Measurements from ENCODE around the gene SPACA4. TPM values are rescaled to one million over a fixed set of nuclear protein-coding genes. Genes with fewer than 3 reads are reported as not detected.

SPACA4 gene
- total and polyA plus RNA-seq, 4 donors: not detected

DNA sequence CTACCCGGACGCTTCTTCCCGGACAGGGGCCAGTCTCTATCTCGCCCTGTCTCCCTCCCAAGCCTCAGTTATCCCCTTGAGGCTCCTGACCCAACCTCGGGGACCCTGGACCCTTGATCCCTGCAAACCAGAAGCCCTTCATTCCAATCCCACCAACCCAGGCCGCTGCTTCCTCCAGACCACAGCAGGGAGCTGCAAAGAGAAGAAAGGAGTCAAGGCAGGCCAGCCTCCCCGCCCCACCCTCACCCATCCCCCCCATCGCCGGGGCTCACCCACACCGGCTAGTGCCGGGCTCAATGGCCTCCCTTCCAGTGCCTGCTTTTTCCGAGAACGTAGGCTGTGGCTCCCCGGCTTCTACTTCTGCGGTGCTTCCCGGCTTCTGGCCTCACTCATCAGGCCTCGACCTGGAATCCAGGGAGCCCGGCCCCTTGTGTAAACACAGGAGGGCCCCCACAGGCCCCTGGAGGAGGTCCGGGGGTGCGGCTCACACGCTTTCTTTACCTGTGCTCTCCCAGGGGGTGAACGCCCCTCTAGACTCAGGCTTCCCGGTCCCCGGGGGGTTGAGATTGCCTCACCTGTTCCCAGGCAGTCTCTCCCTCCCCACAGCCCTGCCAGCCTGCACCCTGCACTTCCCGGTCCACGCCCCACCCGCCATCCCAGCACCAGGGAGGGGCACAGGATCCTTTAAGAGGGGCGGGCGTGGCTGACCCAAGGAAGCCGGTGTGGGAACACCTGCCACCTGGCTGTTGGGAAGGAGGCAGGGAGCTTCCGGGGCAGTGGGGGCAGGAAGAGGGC is 8.1 kb downstream of the SPACA4 start, which contains the start of gene FAM83E (continued):
- TF ChIP-seq GABPA (IDR thresholded peaks at IDR 0.05 in 1 of 2, conservative IDR thresholded peaks at IDR 0.05 in 1 of 2): no peak

DNA sequence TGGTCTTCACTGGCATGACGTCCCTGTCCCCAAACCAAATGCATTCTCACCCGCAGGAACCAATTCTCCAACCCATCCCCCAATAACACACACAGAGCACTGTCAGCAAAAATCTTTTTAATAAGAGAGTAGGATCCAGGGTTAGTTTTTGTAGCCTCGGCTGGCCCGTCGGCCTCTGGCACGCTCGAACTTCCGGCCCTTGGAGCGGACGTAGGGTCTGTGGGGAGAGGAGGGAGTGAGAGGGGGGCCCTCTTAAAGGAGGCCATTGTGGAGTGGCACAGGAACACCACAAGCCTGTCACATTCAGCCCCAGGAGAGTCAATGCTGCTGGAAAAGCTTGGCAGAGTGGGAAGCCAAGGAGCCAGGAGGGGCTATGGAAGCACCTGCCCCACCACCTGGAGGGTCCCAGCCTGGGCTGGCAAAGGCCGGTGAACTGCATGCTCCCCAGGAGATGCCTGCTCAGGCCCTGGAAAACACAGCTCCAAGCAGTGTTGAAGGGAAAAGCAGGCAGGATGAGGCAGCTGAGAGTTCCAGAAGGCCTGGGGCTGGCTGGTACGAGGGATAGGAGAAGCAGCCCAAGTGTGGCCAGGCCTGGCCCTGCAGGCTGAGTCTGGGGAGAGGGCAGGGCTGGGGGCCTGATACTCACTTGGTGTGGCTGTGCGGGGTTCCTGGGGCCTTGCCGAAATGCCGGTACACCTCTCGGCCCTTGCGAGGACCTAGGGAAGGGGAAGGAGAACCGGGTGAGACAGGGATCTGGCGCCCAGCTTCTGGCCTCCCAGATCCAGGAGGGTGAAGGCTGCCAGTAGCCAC is 8.9 kb downstream of the SPACA4 start:
- no peaks in the 10 kb centered on the region for H3K9me3 ChIP-seq (ENCODE audit: control insufficient read depth in 4 of 4, low read length in 3 of 4)
- H3K9ac ChIP-seq (ENCODE audit: low read depth in 1 of 2, low read length in 2 of 2): no peak overlapping the region
- H3K27ac ChIP-seq (ENCODE audit: low read depth in 1 of 2, low read length in 2 of 2): no peak overlapping the region
- WGBS: 79% methylated on average over 19 of the region's 19 CpGs
- peaks cover 15 to 27% (median 18%) of the 10 kb centered on the region in 4 donors for H3K36me3 ChIP-seq (ENCODE audit: control insufficient read depth in 4 of 4, insufficient read depth in 3 of 4, low read depth in 1 of 4, low read length in 3 of 4)
- TF ChIP-seq RAD21 (IDR thresholded peaks at IDR 0.05): no peak
- TF ChIP-seq GABPA (IDR thresholded peaks at IDR 0.05 in 1 of 2, conservative IDR thresholded peaks at IDR 0.05 in 1 of 2): no peak
- no peak for TF ChIP-seq REST (IDR thresholded peaks at IDR 0.05)
- no peak for TF ChIP-seq EGR1 (IDR thresholded peaks at IDR 0.05; ENCODE audit: low read depth in 2 of 2)
- no peak for TF ChIP-seq ATF3 (IDR thresholded peaks at IDR 0.05)
- no peak for TF ChIP-seq RXRA (IDR thresholded peaks at IDR 0.05)
- no peak for TF ChIP-seq CTCF (IDR thresholded peaks at IDR 0.05; ENCODE audit: low read depth, low read length, missing input control)
- no peak for TF ChIP-seq HNF4A (conservative IDR thresholded peaks at IDR 0.05)
- no peaks in the 10 kb centered on the region for H3K27me3 ChIP-seq (ENCODE audit: control insufficient read depth in 4 of 4, insufficient read depth in 4 of 4, low read length in 3 of 4)
- peaks cover 8 to 41% (median 27%) of the 10 kb centered on the region in 4 donors for H3K4me1 ChIP-seq (ENCODE audit: control insufficient read depth in 4 of 4, insufficient read depth in 4 of 4, low read length in 3 of 4)
- H3K4me3 ChIP-seq (ENCODE audit: low read depth in 1 of 3, low read length in 3 of 3): no peak overlapping the region
- DNase-seq (ENCODE audit: low spot score): no peak

- Histone ChIP-seq H3K4me1 (ENCODE audit: control insufficient read depth in 4 of 4, insufficient read depth in 4 of 4, low read length in 3 of 4) (peaks cover 8 to 41% (median 27%) of the 10 kb centered on the region in 4 donors), H3K4me3 (ENCODE audit: low read depth in 1 of 3, low read length in 3 of 3) (no peak overlapping the region), H3K27ac (ENCODE audit: low read depth in 1 of 2, low read length in 2 of 2) (no peak overlapping the region), H3K36me3 (ENCODE audit: control insufficient read depth in 4 of 4, insufficient read depth in 3 of 4, low read depth in 1 of 4, low read length in 3 of 4) (peaks cover 15 to 27% (median 18%) of the 10 kb centered on the region in 4 donors), H3K27me3 (ENCODE audit: control insufficient read depth in 4 of 4, insufficient read depth in 4 of 4, low read length in 3 of 4) (no peaks in the 10 kb centered on the region), H3K9ac (ENCODE audit: low read depth in 1 of 2, low read length in 2 of 2) (no peak overlapping the region), H3K9me3 (ENCODE audit: control insufficient read depth in 4 of 4, low read length in 3 of 4) (no peaks in the 10 kb centered on the region)
- DNase-seq (ENCODE audit: low spot score): no peak
- 88% methylated on average over 16 of the region's 16 CpGs for WGBS
- TF ChIP-seq NR2F2 (IDR thresholded peaks at IDR 0.05) (no peak), EGR1 (IDR thresholded peaks at IDR 0.05; ENCODE audit: low read depth in 2 of 2) (no peak), SP1 (IDR thresholded peaks at IDR 0.05) (no peak), HNF4A (conservative IDR thresholded peaks at IDR 0.05) (no peak), HNF4G (IDR thresholded peaks at IDR 0.05) (no peak), CTCF (IDR thresholded peaks at IDR 0.05; ENCODE audit: low read depth, low read length, missing input control) (no peak), RAD21 (IDR thresholded peaks at IDR 0.05) (no peak), ATF3 (IDR thresholded peaks at IDR 0.05) (no peak), MAX (IDR thresholded peaks at IDR 0.05) (no peak), FOXA2 (IDR thresholded peaks at IDR 0.05) (no peak), YY1 (IDR thresholded peaks at IDR 0.05) (no peak), TAF1 (conservative IDR thresholded peaks at IDR 0.05) (no peak), JUND (IDR thresholded peaks at IDR 0.05) (no peak)
- TF ChIP-seq, protein P1, sequence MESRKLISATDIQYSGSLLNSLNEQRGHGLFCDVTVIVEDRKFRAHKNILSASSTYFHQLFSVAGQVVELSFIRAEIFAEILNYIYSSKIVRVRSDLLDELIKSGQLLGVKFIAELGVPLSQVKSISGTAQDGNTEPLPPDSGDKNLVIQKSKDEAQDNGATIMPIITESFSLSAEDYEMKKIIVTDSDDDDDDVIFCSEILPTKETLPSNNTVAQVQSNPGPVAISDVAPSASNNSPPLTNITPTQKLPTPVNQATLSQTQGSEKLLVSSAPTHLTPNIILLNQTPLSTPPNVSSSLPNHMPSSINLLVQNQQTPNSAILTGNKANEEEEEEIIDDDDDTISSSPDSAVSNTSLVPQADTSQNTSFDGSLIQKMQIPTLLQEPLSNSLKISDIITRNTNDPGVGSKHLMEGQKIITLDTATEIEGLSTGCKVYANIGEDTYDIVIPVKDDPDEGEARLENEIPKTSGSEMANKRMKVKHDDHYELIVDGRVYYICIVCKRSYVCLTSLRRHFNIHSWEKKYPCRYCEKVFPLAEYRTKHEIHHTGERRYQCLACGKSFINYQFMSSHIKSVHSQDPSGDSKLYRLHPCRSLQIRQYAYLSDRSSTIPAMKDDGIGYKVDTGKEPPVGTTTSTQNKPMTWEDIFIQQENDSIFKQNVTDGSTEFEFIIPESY (IDR thresholded peaks at IDR 0.05): no peak
Measured at GRCh38 chr19:48616041-48616436, 9.5 kb downstream of the SPACA4 start.

Measured in liver (tissue), 9 donors.